Right atrium auricular region (tissue), 2 donors: ENCODE measurements around the gene PPP1R8. TPM values are rescaled to one million over a fixed set of nuclear protein-coding genes. Genes with fewer than 3 reads are reported as not detected.

Experiments
- DNase-seq: peaks from one replicate; pipeline ENCODE4 v3.0.0-alpha.2; 2019; ENCODE audit warnings: low spot score
- H3K27ac ChIP-seq, 2 donors: fragments of 200-600 bp; sonication (generic); 1 replicate in 1 of 2; 2 replicates in 1 of 2; pipeline ENCODE4 v1.5.1; 2016 to 2019
- H3K27me3 ChIP-seq, 2 donors: fragments of 200-600 bp; sonication (generic); one replicate each; pipeline versions ENCODE4 v1.5.1 to v1.6.0; 2017 to 2019
- H3K36me3 ChIP-seq: fragments of 200-600 bp; sonication (generic); one replicate; pipeline ENCODE4 v1.5.1; 2016
- H3K4me1 ChIP-seq, 2 donors: fragments of 200-600 bp; sonication (generic); one replicate each; pipeline versions ENCODE4 v1.5.1 to v1.6.0; 2017 to 2019
- H3K4me3 ChIP-seq, 2 donors: fragments of 200-600 bp; sonication (generic); 1 replicate in 1 of 2; 2 replicates in 1 of 2; pipeline ENCODE4 v1.5.1; 2017 to 2019; ENCODE audit warnings: mild to moderate bottlenecking in 1 of 2, moderate library complexity in 1 of 2
- H3K9me3 ChIP-seq, 2 donors: fragments of 200-600 bp; sonication (generic); one replicate each; pipeline ENCODE4 v1.5.1; 2019
- total RNA-seq, 2 donors: library from RNA; depleted of rRNA; stranded (reverse); fragments of >200 nt; gene quantifications; one replicate each; pipeline ENCODE4 v1.1.0, GENCODE V29; 2016
- TF ChIP-seq, protein P1 (sequence below), 2 donors: fragments of 200-600 bp; sonication (generic); IDR thresholded peaks; one replicate each; pipeline ENCODE4 v1.5.1; 2019; ENCODE audit warnings: antibody characterized with exemption in 2 of 2

Gene PPP1R8
- total RNA-seq, 2 donors from 2014 or later = 17.9 to 23.9 TPM

DNA sequence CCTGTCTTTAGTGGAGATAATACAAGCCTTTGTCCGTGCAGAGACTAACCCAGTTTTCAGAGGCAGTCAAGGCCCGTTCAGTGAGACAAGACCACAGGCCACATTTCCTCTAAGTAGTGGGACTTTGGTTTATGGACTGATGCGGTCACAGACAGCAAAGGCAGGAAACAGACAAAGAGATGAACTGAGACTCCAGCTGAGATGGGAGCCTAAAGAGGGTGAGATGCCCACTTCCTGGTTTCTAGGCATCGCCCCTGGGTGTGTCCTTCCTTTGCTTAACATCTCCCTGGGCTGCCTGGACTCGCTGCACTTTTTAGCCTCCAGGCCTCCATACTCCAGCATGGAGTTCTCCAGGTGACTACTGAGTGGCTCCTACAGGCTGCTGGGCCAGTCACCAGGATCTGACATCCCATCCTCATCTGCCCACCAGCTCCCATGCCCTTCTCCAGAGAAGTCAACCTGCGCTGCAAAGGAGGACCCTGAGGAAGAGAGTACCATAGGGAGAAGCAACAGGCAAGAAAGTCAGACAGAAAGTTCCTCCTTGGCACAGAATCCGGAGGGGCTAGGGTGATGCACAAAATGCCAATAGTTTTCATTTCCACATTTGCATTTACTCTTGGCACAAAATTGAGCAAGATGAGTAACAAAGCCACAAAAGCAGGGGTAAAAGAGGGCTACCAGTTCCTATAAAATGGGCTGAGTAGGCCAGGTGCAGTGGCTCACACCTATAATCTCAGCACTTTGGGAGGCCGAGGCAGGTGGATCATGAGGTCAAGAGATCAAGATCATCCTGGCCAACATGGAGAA, 56.8 kb downstream of the PPP1R8 start:
- peaks cover 16% of the 10 kb centered on the region for H3K36me3 ChIP-seq
- no peaks in the 10 kb centered on the region for H3K9me3 ChIP-seq
- DNase-seq = no peak
- H3K27ac ChIP-seq = peak overlapping the region in 1 of 2 donors; percentile 13
- no peak overlapping the region for H3K4me3 ChIP-seq
- H3K4me1 ChIP-seq = no peaks in the 10 kb centered on the region
- no peaks in the 10 kb centered on the region for H3K27me3 ChIP-seq
- TF ChIP-seq, protein P1, sequence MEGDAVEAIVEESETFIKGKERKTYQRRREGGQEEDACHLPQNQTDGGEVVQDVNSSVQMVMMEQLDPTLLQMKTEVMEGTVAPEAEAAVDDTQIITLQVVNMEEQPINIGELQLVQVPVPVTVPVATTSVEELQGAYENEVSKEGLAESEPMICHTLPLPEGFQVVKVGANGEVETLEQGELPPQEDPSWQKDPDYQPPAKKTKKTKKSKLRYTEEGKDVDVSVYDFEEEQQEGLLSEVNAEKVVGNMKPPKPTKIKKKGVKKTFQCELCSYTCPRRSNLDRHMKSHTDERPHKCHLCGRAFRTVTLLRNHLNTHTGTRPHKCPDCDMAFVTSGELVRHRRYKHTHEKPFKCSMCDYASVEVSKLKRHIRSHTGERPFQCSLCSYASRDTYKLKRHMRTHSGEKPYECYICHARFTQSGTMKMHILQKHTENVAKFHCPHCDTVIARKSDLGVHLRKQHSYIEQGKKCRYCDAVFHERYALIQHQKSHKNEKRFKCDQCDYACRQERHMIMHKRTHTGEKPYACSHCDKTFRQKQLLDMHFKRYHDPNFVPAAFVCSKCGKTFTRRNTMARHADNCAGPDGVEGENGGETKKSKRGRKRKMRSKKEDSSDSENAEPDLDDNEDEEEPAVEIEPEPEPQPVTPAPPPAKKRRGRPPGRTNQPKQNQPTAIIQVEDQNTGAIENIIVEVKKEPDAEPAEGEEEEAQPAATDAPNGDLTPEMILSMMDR (IDR thresholded peaks at IDR 0.05) = no peak

DNA sequence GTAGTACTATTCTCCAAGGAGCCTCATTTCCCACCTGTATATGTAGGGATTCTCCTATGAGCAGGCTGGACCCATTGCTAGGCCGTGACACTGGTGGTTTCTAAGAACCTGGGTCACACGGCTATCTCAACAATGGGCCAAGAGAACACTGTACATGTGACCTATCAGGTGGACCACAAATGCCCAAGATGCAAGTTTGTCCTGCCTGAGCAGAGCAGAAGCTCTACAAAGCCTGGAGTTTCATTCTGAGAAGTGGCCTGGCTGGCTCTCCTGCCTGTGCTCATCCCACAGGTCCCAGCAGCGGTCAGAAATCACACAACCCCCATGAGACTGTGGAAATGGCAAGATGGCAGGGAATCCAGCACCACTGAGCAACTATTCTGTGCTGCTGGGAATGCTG, 58.9 kb downstream of the PPP1R8 start:
- H3K36me3 ChIP-seq = peaks cover 37% of the 10 kb centered on the region
- no peak overlapping the region for H3K27ac ChIP-seq
- no peaks in the 10 kb centered on the region for H3K9me3 ChIP-seq

DNA sequence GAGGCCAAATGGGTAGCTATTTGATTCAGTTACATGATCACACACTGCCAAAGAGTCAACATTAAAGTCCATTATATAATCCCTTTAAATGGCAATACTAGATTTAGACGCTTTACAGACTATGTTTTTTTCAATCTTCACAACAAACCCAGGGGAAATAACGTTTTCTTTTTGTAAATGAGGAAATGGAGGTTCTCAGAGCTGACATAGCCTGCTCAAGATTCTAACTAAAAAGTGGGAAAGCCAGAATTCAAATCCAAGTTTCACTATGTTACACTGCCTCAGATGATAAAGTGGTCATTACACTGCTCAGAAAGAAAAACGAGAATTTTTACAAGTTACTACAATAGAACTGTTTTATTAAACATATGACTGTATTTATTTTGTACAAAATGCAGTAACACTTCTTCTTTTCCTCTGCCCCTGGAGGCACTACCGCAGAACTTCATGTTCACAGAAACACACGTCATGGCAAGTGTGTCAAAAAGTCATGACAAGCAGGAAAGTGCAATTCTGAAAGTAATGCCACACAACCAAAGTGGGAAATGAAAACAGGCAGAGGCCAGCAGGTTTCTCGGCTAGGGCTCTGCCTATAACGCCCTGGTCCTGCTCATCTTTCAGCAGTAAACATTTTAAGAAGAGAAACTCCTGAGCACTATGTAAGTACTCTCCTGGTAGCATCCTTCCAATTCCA, 60.8 kb downstream of the PPP1R8 start:
- no peak overlapping the region for H3K4me3 ChIP-seq
- no peaks in the 10 kb centered on the region for H3K4me1 ChIP-seq
- TF ChIP-seq, protein P1 (IDR thresholded peaks at IDR 0.05) = no peak
- no peak for DNase-seq
- H3K9me3 ChIP-seq = no peaks in the 10 kb centered on the region
- peak overlapping the region; percentile 10 to 32 for H3K27ac ChIP-seq
- H3K27me3 ChIP-seq = no peaks in the 10 kb centered on the region
- peaks cover 55% of the 10 kb centered on the region for H3K36me3 ChIP-seq

More for the DNA sequence above, 58.9 kb downstream of the PPP1R8 start:
- H3K4me3 ChIP-seq = no peak overlapping the region
- no peaks in the 10 kb centered on the region for H3K27me3 ChIP-seq
- TF ChIP-seq, protein P1 (IDR thresholded peaks at IDR 0.05) = no peak
- DNase-seq = no peak
- H3K4me1 ChIP-seq = no peaks in the 10 kb centered on the region

DNA sequence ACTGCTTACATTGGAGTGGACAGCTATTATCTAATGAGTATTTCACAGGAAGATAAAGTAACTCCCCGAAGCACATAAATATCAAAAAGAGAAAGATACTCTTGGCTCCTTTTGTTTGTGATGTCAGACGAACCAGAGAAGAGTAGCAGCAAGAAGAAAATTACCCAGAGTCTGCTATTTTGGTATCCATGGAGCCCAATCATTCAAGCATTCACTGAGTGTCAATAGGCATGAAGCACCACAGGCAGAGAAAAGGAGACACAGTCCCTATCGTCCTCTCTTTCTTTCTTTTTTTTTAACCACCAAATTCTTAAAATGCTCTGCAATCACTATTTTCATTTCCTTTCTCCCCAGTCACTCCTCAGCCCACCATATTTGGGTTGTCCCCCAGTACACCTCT, 63.9 kb downstream of the PPP1R8 start:
- Histone ChIP-seq H3K27me3 (no peaks in the 10 kb centered on the region), H3K4me3 (no peak overlapping the region), H3K36me3 (peaks cover 72% of the 10 kb centered on the region), H3K27ac (no peak overlapping the region), H3K4me1 (no peaks in the 10 kb centered on the region), H3K9me3 (no peaks in the 10 kb centered on the region)
- DNase-seq = no peak
- TF ChIP-seq, protein P1 (IDR thresholded peaks at IDR 0.05) = no peak

Other genes with a start within 250 kb of the PPP1R8 start
- 10 to 100 TPM; 23.5 to 35.0 TPM for gene AHDC1, start 226.6 kb upstream of the PPP1R8 start, total RNA-seq
- 10 to 100 TPM in 1 of 2 donors, 1 to 10 TPM in 1; 5.7 to 19.8 TPM for gene FGR, start 195.6 kb upstream of the PPP1R8 start, total RNA-seq
- 10 to 100 TPM; 40.2 to 43.3 TPM for gene IFI6, start 158.6 kb upstream of the PPP1R8 start, total RNA-seq
- 10 to 100 TPM in 1 of 2 donors, 1 to 10 TPM in 1; 9.8 to 11.3 TPM for gene FAM76A, start 104.8 kb upstream of the PPP1R8 start, total RNA-seq
- 10 to 100 TPM; 24.6 to 31.6 TPM for gene STX12, start 57.6 kb upstream of the PPP1R8 start, total RNA-seq
- 10 to 100 TPM in 1 of 2 donors, 1 to 10 TPM in 1; 7.4 to 13.1 TPM for gene THEMIS2, start 41.8 kb downstream of the PPP1R8 start, total RNA-seq
- 10 to 100 TPM; 16.9 to 27.8 TPM for gene RPA2, start 83.8 kb downstream of the PPP1R8 start, total RNA-seq
- 1 to 10 TPM in 1 of 2 donors, under 1 TPM in 1; 0.78 to 6.7 TPM for gene SMPDL3B, start 104.2 kb downstream of the PPP1R8 start, total RNA-seq
- 10 to 100 TPM in 1 of 2 donors, 1 to 10 TPM in 1; 6.8 to 10.8 TPM for gene XKR8, start 129.2 kb downstream of the PPP1R8 start, total RNA-seq